ENCODE measurements around the gene LRRC8B. TPM values are rescaled to one million over a fixed set of nuclear protein-coding genes. Genes with fewer than 3 reads are reported as not detected.
"Not testable (repeated sequence)": the region's sequence is repeated elsewhere in the genome, so short reads cannot be mapped to it uniquely, and the experiment has no call there.

LRRC8B gene
- total RNA-seq, 4 donors from 2014 or later = 7.0 to 10.5 (median 8.7) TPM

DNA sequence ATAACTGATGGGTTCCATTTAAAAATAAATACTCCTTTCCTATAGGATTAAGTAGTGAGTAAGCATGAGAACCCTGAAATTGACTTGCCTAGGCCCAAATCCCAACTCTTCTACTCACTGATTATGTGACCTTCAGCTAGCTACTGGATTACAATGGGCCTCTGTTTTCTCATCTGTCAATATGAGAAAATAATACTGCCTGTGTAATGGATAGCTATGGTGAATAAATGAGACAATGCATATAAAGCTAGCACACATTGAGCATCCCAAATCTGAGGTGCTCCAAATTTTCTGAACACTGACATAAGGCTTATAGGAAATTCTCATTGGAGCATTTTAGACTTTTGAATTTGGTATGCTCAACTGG, 103.0 kb downstream of the LRRC8B start:
- H3K4me1 ChIP-seq = peaks cover 0 to 9% (median 6%) of the 10 kb centered on the region in 4 donors
- no peak for DNase-seq
- no peak overlapping the region for H3K4me3 ChIP-seq
- H3K27me3 ChIP-seq = no peaks in the 10 kb centered on the region
- in situ Hi-C loops (cut with MboI; ENCODE audit: low pct_ligation_motif_present in 1 of 4, low pct_unique_long_range_greater_than_20kb in 1 of 4, low sequenced_read_pairs in 3 of 4) = loop anchor here (10.0 to 25.0 kb wide), 3 partner anchors 135 to 360 kb away; partner anchors contain the start of gene ZNF326 (in 1 of the 4)
- intact Hi-C loops (cut with DNase I; ENCODE audit: low total_unique reads) = no loop called here
- H3K9me3 ChIP-seq = no peaks in the 10 kb centered on the region
- H3K27ac ChIP-seq = no peak overlapping the region
- TF ChIP-seq, protein P1, sequence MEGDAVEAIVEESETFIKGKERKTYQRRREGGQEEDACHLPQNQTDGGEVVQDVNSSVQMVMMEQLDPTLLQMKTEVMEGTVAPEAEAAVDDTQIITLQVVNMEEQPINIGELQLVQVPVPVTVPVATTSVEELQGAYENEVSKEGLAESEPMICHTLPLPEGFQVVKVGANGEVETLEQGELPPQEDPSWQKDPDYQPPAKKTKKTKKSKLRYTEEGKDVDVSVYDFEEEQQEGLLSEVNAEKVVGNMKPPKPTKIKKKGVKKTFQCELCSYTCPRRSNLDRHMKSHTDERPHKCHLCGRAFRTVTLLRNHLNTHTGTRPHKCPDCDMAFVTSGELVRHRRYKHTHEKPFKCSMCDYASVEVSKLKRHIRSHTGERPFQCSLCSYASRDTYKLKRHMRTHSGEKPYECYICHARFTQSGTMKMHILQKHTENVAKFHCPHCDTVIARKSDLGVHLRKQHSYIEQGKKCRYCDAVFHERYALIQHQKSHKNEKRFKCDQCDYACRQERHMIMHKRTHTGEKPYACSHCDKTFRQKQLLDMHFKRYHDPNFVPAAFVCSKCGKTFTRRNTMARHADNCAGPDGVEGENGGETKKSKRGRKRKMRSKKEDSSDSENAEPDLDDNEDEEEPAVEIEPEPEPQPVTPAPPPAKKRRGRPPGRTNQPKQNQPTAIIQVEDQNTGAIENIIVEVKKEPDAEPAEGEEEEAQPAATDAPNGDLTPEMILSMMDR (IDR thresholded peaks at IDR 0.05) = no peak
- TF ChIP-seq POLR2AphosphoS5 (IDR thresholded peaks at IDR 0.05) (no peak), POLR2A (IDR thresholded peaks at IDR 0.05) (no peak), EP300 (IDR thresholded peaks at IDR 0.05; ENCODE audit: low read depth) (no peak)
- H3K36me3 ChIP-seq = no peaks in the 10 kb centered on the region

DNA sequence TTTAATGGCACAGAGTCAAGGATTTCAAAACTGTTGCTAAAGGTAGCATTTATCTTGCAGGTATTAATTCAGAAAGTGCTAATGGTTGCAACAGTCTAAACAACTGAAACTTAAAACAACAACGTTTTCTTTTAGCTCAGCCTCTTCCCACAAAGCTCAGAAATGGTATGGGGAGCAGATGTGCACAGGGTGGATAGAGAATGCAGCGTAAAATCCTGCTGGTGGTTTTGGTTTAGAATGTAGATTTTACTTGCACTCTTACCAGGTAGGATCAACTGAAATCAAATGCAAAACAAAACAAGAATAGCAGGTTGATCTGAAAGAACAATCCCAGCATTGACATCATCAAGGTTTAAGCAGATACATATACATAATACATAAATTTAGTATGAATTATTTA, 104.5 kb downstream of the LRRC8B start:
- Histone ChIP-seq H3K27me3 (peaks cover 6% of the 10 kb centered on the region), H3K9me3 (no peaks in the 10 kb centered on the region), H3K36me3 (no peaks in the 10 kb centered on the region), H3K4me1 (peaks cover 0 to 15% (median 14%) of the 10 kb centered on the region in 4 donors), H3K4me3 (no peak overlapping the region), H3K27ac (no peak overlapping the region)
- DNase-seq = no peak
- TF ChIP-seq POLR2AphosphoS5 (IDR thresholded peaks at IDR 0.05) (no peak), EP300 (IDR thresholded peaks at IDR 0.05; ENCODE audit: low read depth) (no peak), POLR2A (IDR thresholded peaks at IDR 0.05) (no peak)
- TF ChIP-seq, protein P1 (IDR thresholded peaks at IDR 0.05) = no peak
- in situ Hi-C loops (cut with MboI; ENCODE audit: low pct_ligation_motif_present in 1 of 4, low pct_unique_long_range_greater_than_20kb in 1 of 4, low sequenced_read_pairs in 3 of 4) (loop anchor here (10.0 to 25.0 kb wide), 3 partner anchors 133 to 358 kb away; partner anchors contain the start of gene ZNF326 (in 1 of the 4)), intact Hi-C loops (cut with DNase I; ENCODE audit: low total_unique reads) (no loop called here)
- WGBS, 2 donors (ENCODE audit: low coverage in 1 of 2) = 66 to 73% methylated on average over 2 of the region's 2 CpGs

DNA sequence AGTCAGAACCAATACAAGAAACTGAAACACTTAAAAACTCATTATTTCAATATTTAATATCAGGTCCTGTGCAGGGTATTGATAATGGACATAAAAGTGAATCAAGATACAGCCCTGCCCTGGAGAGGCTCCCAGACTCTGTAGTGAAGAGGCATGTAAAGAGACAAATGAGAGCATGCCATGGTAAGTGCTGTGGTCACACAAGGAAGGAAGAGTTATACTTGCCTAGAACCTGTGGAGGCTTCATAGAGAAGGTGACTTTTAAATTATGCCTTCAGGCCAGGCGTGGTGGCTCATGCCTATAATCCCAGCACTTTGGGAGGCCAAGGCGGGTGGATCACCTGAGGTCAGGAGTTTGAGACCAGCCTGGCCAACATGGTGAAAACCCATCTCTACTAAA, 105.0 kb downstream of the LRRC8B start:
- H3K27ac ChIP-seq; H3K9me3 ChIP-seq; H3K36me3 ChIP-seq; H3K27me3 ChIP-seq; intact Hi-C loops (cut with DNase I; ENCODE audit: low total_unique reads); H3K4me3 ChIP-seq; DNase-seq: not testable (repeated sequence)
- peaks cover 0 to 17% (median 14%) of the 10 kb centered on the region in 4 donors for H3K4me1 ChIP-seq
- WGBS, 2 donors (ENCODE audit: low coverage in 1 of 2) = 80 to 91% methylated on average over 1 to 2 of the region's 2 CpGs
- in situ Hi-C loops (cut with MboI; ENCODE audit: low pct_ligation_motif_present in 1 of 4, low pct_unique_long_range_greater_than_20kb in 1 of 4, low sequenced_read_pairs in 3 of 4) = loop anchor here (10.0 to 25.0 kb wide), 3 partner anchors 133 to 358 kb away; partner anchors contain the start of gene ZNF326 (in 1 of the 4)

DNA sequence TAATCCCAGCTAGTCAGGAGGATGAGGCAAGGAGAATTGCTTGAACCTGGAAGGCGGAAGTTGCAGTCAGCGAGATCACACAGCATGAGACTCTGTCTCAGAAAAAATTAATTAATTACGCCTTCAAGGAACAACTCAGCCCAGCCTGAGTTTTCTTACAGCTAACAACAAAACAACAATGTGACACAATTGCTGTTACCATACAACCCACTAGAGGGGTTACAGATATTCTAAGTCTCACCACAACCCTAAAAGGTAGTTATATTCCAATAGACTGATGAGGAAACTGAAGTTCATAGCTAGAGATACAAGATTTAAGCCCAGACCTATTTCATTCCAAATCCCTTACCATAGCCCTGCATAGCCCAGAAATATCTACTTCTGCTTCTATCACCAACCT, 105.4 kb downstream of the LRRC8B start:
- in situ Hi-C loops (cut with MboI; ENCODE audit: low pct_ligation_motif_present in 1 of 4, low pct_unique_long_range_greater_than_20kb in 1 of 4, low sequenced_read_pairs in 3 of 4) (loop anchor here in 3 of 4 donors (10.0 to 25.0 kb wide), 3 partner anchors 125 to 357 kb away; partner anchors contain the start of gene ZNF326 (in 1 of the 3)), intact Hi-C loops (cut with DNase I; ENCODE audit: low total_unique reads) (loop anchor here (5.0 kb wide), 2 partner anchors 132 to 352 kb away; no protein-coding TSS in a partner anchor)
- peaks cover 0 to 17% (median 14%) of the 10 kb centered on the region in 4 donors for H3K4me1 ChIP-seq
- WGBS, 2 donors (ENCODE audit: low coverage in 1 of 2) = 90 to 97% methylated on average over 3 of the region's 3 CpGs
- no peaks in the 10 kb centered on the region for H3K36me3 ChIP-seq
- H3K9me3 ChIP-seq = no peaks in the 10 kb centered on the region
- TF ChIP-seq POLR2A (IDR thresholded peaks at IDR 0.05) = no peak
- TF ChIP-seq POLR2AphosphoS5 (IDR thresholded peaks at IDR 0.05) = no peak
- no peak for TF ChIP-seq EP300 (IDR thresholded peaks at IDR 0.05; ENCODE audit: low read depth)
- TF ChIP-seq, protein P1 (IDR thresholded peaks at IDR 0.05) = no peak
- H3K27ac ChIP-seq = no peak overlapping the region
- peaks cover 7% of the 10 kb centered on the region for H3K27me3 ChIP-seq
- DNase-seq = no peak
- H3K4me3 ChIP-seq = no peak overlapping the region
